CD4-positive, alpha-beta T cell treated with Interleukin-4 for 4 hours (primary cell): ENCODE measurements around the gene ABCC8.

ENCODE experiments used
- DNase-seq: peaks from one replicate; pipeline ENCODE4 v3.0.0-alpha.2; 2020

ABCC8 gene

GRCh38 chr11:17383461-17383860 is 93.2 kb downstream of the ABCC8 start:
- no peak for DNase-seq

GRCh38 chr11:17382046-17382728 is 94.5 kb downstream of the ABCC8 start:
- DNase-seq: no peak

GRCh38 chr11:17381156-17381555 is 95.5 kb downstream of the ABCC8 start:
- DNase-seq: no peak

GRCh38 chr11:17379383-17380180 is 97.1 kb downstream of the ABCC8 start:
- DNase-seq: no peak

GRCh38 chr11:17378655-17379054 is 98.0 kb downstream of the ABCC8 start:
- DNase-seq: no peak

- DNase-seq: no peak
These were observed 100.2 kb downstream of the ABCC8 start for GRCh38 chr11:17376493-17376892.

GRCh38 chr11:17375547-17375946 is 101.1 kb downstream of the ABCC8 start:
- no peak for DNase-seq

- no peak for DNase-seq
These were observed 105.0 kb downstream of the ABCC8 start for GRCh38 chr11:17371614-17372013.

- no peak for DNase-seq
These were observed 106.9 kb downstream of the ABCC8 start for GRCh38 chr11:17369684-17370243.

- no peak for DNase-seq
These were observed 107.6 kb downstream of the ABCC8 start for GRCh38 chr11:17369094-17369493.

GRCh38 chr11:17368551-17368950 is 108.1 kb downstream of the ABCC8 start:
- no peak for DNase-seq

- DNase-seq: no peak
These were observed 110.2 kb downstream of the ABCC8 start for GRCh38 chr11:17366495-17366894.

GRCh38 chr11:17354601-17354991 is 122.0 kb downstream of the ABCC8 start:
- DNase-seq: peak; percentile 77

GRCh38 chr11:17353821-17354600 is 122.6 kb downstream of the ABCC8 start:
- DNase-seq: no peak

- peak; percentile 27 for DNase-seq
These were observed 123.5 kb downstream of the ABCC8 start for GRCh38 chr11:17352950-17353820.

- DNase-seq: peak; percentile 26
These were observed 125.0 kb downstream of the ABCC8 start, which contains the start of gene NCR3LG1 for GRCh38 chr11:17351510-17352176. NCR3LG1 (plus strand) TSS chr11:17351800; CDS start chr11:17351970, 170 bp downstream.

- no peak for DNase-seq
These were observed 125.5 kb downstream of the ABCC8 start for GRCh38 chr11:17351172-17351509.

GRCh38 chr11:17350455-17351171 is 126.0 kb downstream of the ABCC8 start:
- no peak for DNase-seq

GRCh38 chr11:17347676-17348075 is 129.0 kb downstream of the ABCC8 start:
- no peak for DNase-seq

- no peak for DNase-seq
These were observed 132.7 kb downstream of the ABCC8 start for GRCh38 chr11:17343907-17344306.

GRCh38 chr11:17343257-17343656 is 133.4 kb downstream of the ABCC8 start:
- DNase-seq: no peak
